Astrocyte of the spinal cord (primary cell): ENCODE measurements around the gene RRAGC.

ENCODE experiments used
- DNase-seq: peaks from one replicate; pipeline ENCODE4 v3.0.0; 2011; ENCODE audit warnings: low read depth, low spot score
- H3K4me3 ChIP-seq: 2 replicates; pipeline ENCODE4 v1.5.1; 2011; ENCODE audit warnings: low read depth, mild to moderate bottlenecking, low read length, moderate library complexity
- in situ Hi-C: cut with HindIII; loops from 2 replicates; pipeline ENCODE4 v1.10.0; 2017; ENCODE audit warnings: low sequenced_read_pairs
- TF ChIP-seq, protein P1 (sequence below): IDR thresholded peaks from 2 replicates; pipeline ENCODE4 v1.5.1; 2012; ENCODE audit warnings: low read depth, mild to moderate bottlenecking, low read length, inconsistent platforms

The RRAGC gene

DNA sequence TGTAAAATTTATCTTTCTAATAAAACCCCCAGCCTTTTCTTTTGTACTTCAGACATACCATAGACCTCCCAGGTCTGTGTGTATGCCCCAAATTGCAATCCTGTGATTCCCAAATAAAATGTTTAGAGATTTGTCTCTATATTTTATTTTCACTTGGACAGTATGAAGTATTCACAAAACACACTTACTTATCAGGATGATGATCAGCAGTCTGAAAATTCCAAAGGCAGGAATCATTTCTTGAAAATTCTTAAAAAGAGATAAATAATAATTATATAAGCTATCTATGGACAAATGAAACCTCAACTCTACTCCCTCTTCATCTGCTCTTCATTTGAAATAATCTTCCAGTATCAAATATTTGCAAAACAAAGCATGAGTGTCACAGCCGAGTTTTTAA is 33.4 kb upstream of the RRAGC start:
- H3K4me3 ChIP-seq = no peak overlapping the region
- in situ Hi-C loops = no loop called here
- no peak for DNase-seq
- TF ChIP-seq, protein P1, sequence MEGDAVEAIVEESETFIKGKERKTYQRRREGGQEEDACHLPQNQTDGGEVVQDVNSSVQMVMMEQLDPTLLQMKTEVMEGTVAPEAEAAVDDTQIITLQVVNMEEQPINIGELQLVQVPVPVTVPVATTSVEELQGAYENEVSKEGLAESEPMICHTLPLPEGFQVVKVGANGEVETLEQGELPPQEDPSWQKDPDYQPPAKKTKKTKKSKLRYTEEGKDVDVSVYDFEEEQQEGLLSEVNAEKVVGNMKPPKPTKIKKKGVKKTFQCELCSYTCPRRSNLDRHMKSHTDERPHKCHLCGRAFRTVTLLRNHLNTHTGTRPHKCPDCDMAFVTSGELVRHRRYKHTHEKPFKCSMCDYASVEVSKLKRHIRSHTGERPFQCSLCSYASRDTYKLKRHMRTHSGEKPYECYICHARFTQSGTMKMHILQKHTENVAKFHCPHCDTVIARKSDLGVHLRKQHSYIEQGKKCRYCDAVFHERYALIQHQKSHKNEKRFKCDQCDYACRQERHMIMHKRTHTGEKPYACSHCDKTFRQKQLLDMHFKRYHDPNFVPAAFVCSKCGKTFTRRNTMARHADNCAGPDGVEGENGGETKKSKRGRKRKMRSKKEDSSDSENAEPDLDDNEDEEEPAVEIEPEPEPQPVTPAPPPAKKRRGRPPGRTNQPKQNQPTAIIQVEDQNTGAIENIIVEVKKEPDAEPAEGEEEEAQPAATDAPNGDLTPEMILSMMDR = no peak

DNA sequence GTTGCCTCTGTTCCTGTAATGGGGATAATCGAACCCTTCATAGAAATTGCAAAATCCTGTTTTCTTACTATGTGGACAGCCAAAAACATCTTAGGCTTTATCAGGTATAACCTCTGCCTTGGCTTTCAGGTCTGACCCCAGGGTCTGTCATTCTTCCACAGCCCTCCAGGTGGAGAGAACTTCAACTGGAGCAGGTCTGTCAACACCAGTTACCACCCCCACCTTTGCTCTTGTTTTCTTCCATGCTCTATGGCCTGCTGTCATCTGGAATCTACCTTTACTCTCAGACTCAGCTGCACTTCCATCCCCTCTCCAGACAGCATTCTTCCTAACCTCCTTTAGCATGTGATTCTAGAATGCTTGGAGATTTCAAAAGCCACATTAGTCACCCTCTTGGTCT is 32.2 kb upstream of the RRAGC start:
- TF ChIP-seq, protein P1 = peak; percentile 22
- H3K4me3 ChIP-seq = no peak overlapping the region
- DNase-seq = no peak
- in situ Hi-C loops = no loop called here

DNA sequence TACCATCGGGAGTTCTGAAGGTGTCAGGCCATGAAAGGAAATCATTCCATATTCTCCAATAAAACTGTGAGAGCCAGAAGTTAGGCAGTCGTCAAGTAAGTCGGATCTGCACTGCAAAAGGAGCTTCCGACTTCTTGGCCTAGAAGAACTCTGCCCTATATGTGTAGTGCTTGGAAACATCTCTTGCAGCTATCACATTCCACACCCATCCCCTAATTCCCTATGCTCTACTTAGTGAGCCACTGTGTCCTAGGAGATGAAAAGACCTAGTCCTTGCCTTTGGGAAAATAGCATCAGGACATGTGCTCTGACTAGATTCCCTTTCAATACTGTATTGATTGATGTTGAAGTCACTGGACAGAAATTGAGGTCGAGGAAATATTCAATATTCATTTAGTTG is 30.0 kb upstream of the RRAGC start:
- H3K4me3 ChIP-seq = no peak overlapping the region
- TF ChIP-seq, protein P1 = no peak
- DNase-seq = no peak
- in situ Hi-C loops = no loop called here

DNA sequence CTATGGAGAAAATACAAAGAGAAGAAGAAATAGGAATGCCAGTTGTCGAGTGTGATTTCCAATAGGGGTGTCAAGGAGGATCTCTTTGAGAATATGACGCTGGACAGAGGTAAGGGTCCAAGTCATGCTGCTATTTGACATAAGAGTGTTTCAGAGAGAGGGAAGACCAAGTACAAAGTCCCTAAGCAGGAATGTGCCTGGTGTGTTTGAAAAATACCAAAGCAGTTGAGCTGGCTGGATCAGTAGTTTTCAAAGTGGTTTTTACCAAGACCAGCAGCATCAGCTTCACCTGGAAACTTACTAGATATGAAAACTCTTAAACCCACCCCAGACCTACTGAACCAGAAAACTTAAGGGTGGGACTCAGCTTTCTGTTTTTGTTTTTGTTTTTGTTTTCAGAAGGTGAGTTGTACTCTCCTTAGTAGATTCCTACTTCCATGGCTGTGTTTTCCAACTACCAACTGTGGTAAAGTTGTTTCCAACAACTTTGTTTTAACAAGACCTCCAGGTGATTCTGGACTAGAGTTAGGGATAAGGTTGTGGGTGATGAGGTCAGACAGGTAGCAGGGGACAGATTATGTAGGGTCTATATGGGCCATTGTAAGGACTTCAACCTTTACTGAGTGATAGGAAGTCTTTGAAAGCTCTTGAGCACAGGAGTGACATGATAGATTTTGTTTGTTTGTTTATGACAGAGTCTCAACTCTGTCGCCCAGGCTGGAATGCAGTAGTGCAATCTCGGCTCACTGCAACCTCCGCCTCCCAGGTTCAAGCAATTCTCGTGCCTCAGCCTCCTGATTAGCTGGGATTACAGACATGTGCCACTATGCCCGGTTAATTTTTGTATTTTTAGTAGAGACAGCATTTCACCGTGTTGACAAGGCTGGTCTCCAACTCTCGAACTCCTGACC is 29.1 kb upstream of the RRAGC start:
- in situ Hi-C loops = no loop called here
- TF ChIP-seq, protein P1 = no peak
- DNase-seq = no peak
- no peak overlapping the region for H3K4me3 ChIP-seq

DNA sequence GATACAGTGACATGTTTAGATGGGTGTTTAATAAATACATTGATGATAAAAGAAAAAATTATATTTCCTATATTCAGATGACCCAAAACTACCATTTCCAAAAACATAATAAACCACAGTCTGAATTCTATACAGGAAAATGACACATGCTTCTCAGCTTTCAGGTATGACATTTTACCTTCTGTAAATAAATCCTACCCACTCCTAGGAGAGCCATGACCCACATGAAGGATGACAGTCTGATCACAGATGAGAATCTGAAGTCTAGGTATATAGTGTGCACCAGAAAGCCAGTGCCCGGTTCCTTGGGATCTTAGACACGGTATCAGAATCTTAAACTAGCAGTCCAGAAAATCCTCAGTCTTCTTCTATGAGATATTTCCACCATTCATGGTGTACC is 25.5 kb upstream of the RRAGC start:
- in situ Hi-C loops = no loop called here
- TF ChIP-seq, protein P1 = no peak
- DNase-seq = no peak
- no peak overlapping the region for H3K4me3 ChIP-seq

DNA sequence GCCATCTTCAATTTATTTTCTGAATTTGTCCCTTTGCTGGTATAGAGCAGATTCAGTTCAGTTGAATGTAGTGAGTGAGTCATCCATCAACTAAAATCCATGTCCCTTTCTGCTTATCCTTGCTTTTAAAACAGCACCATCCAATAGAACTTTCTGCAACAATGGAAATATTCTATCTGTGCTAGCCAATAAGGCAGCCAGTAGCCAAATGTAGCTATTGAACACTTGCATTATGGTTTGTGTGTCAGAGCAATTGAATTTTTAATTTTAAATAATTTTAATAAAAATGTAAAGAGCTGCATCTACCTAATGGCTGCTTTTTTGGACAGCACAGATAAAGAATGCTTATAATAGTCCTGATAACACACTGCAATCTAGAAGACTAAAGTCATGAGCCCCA is 21.9 kb upstream of the RRAGC start, which contains the start of gene GJA9:
Gene GJA9, minus strand, starts transcription at position 101 of the 400 bp plus-strand sequence. CDS start 5,489 bp downstream, outside the sequence.
- TF ChIP-seq, protein P1 = no peak
- DNase-seq = no peak
- H3K4me3 ChIP-seq = no peak within 1 kb of the TSS
- in situ Hi-C loops = no loop called here
